OCI-LY7 (cell line): ENCODE results near the gene CTTNBP2.

Source experiments
- EZH2phosphoT487 ChIP-seq: fragments of 200-600 bp; sonication (generic); IDR thresholded peaks from 2 replicates; pipeline ENCODE4 v1.6.1; 2018; ENCODE audit warnings: low read depth, borderline replicate concordance, mild to moderate bottlenecking, mixed run types, antibody characterized with exemption, low read length, moderate library complexity, mixed read lengths
- TF ChIP-seq, protein P1 (sequence below): fragments of 200-600 bp; sonication (generic); conservative IDR thresholded peaks from 2 replicates; pipeline ENCODE4 v1.5.1; 2014; ENCODE audit warnings: mild to moderate bottlenecking, antibody characterized with exemption, low read length, moderate library complexity, mixed read lengths

DNA sequence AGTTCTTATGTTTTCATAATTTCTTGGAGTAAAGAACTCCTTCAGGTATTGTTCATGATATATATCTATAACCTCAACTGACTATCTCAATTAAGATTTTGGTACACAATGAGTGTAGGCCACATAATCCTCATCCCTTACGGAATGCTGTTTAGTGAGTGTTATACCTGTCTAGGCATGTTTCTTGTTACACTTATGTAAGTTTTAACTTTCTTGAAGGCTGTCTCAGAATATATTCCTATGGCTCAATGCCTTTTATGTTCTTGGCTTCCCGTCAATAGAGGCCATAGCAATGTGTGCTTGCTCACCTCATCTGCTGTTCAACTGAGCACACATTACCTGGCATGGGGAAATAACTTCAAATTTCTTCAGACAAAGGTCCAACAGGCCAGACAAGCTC is 185.1 kb downstream of the CTTNBP2 start:
- TF ChIP-seq, protein P1, sequence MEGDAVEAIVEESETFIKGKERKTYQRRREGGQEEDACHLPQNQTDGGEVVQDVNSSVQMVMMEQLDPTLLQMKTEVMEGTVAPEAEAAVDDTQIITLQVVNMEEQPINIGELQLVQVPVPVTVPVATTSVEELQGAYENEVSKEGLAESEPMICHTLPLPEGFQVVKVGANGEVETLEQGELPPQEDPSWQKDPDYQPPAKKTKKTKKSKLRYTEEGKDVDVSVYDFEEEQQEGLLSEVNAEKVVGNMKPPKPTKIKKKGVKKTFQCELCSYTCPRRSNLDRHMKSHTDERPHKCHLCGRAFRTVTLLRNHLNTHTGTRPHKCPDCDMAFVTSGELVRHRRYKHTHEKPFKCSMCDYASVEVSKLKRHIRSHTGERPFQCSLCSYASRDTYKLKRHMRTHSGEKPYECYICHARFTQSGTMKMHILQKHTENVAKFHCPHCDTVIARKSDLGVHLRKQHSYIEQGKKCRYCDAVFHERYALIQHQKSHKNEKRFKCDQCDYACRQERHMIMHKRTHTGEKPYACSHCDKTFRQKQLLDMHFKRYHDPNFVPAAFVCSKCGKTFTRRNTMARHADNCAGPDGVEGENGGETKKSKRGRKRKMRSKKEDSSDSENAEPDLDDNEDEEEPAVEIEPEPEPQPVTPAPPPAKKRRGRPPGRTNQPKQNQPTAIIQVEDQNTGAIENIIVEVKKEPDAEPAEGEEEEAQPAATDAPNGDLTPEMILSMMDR = no peak
- no peak for TF ChIP-seq EZH2phosphoT487
